HCT116 (cell line): ENCODE results near the gene APCDD1L. TPM values are rescaled to one million over a fixed set of nuclear protein-coding genes. Genes with fewer than 3 reads are reported as not detected.
"Not testable (repeated sequence)": the region's sequence is repeated elsewhere in the genome, so short reads cannot be mapped to it uniquely, and the experiment has no call there.

ENCODE experiments used
- ATAC-seq: fragments of 200-7000 bp; cut with Tn5 transposase; 2 replicates; pipeline ENCODE4 v1.9.1; 2020; ENCODE audit warnings: mild to moderate bottlenecking, moderate library complexity
- BruUV-seq: library from RNA; stranded (reverse); fragments of 400-500 nt; replicated peaks from 2 replicates; lab custom pipeline; 2021; lab: Mats Ljungman, UMichigan
- CTCF ChIA-PET: fragments of 300-600 bp; sonication (Branson Sonifier 250); formaldehyde crosslinking; loops from one replicate; lab custom pipeline; 2021; ENCODE audit warnings: antibody characterized with exemption; lab: Charles Lee
- POLR2A ChIA-PET: fragments of 300-600, 350-600 bp; sonication (Branson Sonifier 250); formaldehyde crosslinking; loops from one replicate; lab custom pipeline; 2021; ENCODE audit warnings: antibody characterized with exemption; lab: Charles Lee
- RAD21 ChIA-PET, 2 experiments: fragments of 300-600 bp; sonication (Branson Sonifier 250); formaldehyde crosslinking; loops; one replicate each; lab custom pipeline; 2023; ENCODE audit warnings: low total read pairs in 2 of 2; ENCODE audit not compliant: uncharacterized antibody in 2 of 2, unreplicated experiment in 2 of 2, low non-redundant PET in 1 of 2; lab: Charles Lee
- DNase-seq: peaks from one replicate; pipeline ENCODE4 v3.0.0-alpha.2; 2010; ENCODE audit warnings: low read depth, low spot score
- H2AFZ ChIP-seq: fragments of 200-600 bp; shearing (Covaris generic), sonication (generic); 2 replicates; pipeline ENCODE4 v1.6.1; 2017; ENCODE audit warnings: low read depth, mixed run types, mixed read lengths, antibody characterized with exemption, low read length; ENCODE audit not compliant: poor library complexity, severe bottlenecking
- H3K27ac ChIP-seq: 2 replicates; pipeline ENCODE4 v1.5.1; 2012; ENCODE audit warnings: low read depth, low read length
- H3K27me3 ChIP-seq: fragments of 200-600 bp; sonication (generic); 2 replicates; pipeline ENCODE4 v1.6.1; 2016; ENCODE audit warnings: mixed run types, low read length, mixed read lengths; ENCODE audit not compliant: insufficient read depth
- H3K36me3 ChIP-seq, 2 experiments: fragments of 200-500 bp in 1 of 2; fragments of 200-600 bp in 1 of 2; sonication (Bioruptor generic) in 1 of 2; sonication (generic) in 1 of 2; 2 replicates each; pipeline versions ENCODE4 v1.5.1 to v1.6.1; 2014 to 2016; ENCODE audit warnings: low read length in 2 of 2, inconsistent platforms in 1 of 2, mixed read lengths in 1 of 2, mixed run types in 1 of 2; ENCODE audit not compliant: insufficient read depth in 2 of 2, control insufficient read depth in 1 of 2
- H3K4me1 ChIP-seq, 2 experiments: fragments of 200-600 bp in 1 of 2; sonication (generic) in 1 of 2; 2 replicates each; pipeline versions ENCODE4 v1.5.1 to v1.6.1; 2012 to 2017; ENCODE audit warnings: low read length in 2 of 2, inconsistent platforms in 1 of 2, mild to moderate bottlenecking in 1 of 2, mixed read lengths in 1 of 2, mixed run types in 1 of 2, moderate library complexity in 1 of 2; ENCODE audit not compliant: insufficient read depth in 2 of 2, control insufficient read depth in 1 of 2
- H3K4me2 ChIP-seq: fragments of 200-600 bp; sonication (generic); 2 replicates; pipeline ENCODE4 v1.6.1; 2017; ENCODE audit warnings: mixed run types, low read length, mixed read lengths
- H3K4me3 ChIP-seq, 2 experiments: fragments of 200-600 bp in 1 of 2; sonication (generic) in 1 of 2; replicated peaks in 1 of 2; 2 replicates each; pipeline ENCODE4 v1.5.1; 2011 to 2016; ENCODE audit warnings: low read length in 2 of 2, control low read depth in 1 of 2, low read depth in 1 of 2, mild to moderate bottlenecking in 1 of 2, mixed read lengths in 1 of 2, mixed run types in 1 of 2
- H3K79me2 ChIP-seq: fragments of 200-600 bp; sonication (generic); 2 replicates; pipeline ENCODE4 v1.6.1; 2017; ENCODE audit warnings: mild to moderate bottlenecking, mixed run types, low read length, moderate library complexity, mixed read lengths; ENCODE audit not compliant: insufficient read depth
- H3K9ac ChIP-seq: fragments of 200-600 bp; sonication (generic); 2 replicates; pipeline ENCODE4 v1.6.1; 2016; ENCODE audit warnings: low read length, mixed read lengths
- H3K9me2 ChIP-seq: fragments of 200-600 bp; sonication (generic), shearing (Covaris generic); 2 replicates; pipeline ENCODE4 v1.6.1; 2017; ENCODE audit warnings: mixed run types, mild to moderate bottlenecking, moderate library complexity; ENCODE audit not compliant: insufficient read depth
- H3K9me3 ChIP-seq, 2 experiments: fragments of 200-500 bp in 1 of 2; fragments of 200-600 bp in 1 of 2; sonication (Bioruptor generic) in 1 of 2; sonication (generic) in 1 of 2; 2 replicates each; pipeline ENCODE4 v1.6.1; 2014 to 2017; ENCODE audit warnings: low read length in 2 of 2, mixed read lengths in 2 of 2, inconsistent platforms in 1 of 2, low read depth in 1 of 2, mild to moderate bottlenecking in 1 of 2, mixed run types in 1 of 2, moderate library complexity in 1 of 2; ENCODE audit not compliant: control insufficient read depth in 1 of 2, insufficient read depth in 1 of 2
- H4K20me1 ChIP-seq: fragments of 200-600 bp; sonication (generic), shearing (Covaris generic); 2 replicates; pipeline ENCODE4 v1.6.1; 2017; ENCODE audit warnings: mixed run types, mild to moderate bottlenecking, moderate library complexity; ENCODE audit not compliant: insufficient read depth
- intact Hi-C: fragments of 100-400 bp; cut with micrococcal nuclease; formaldehyde crosslinking; loops from 2 replicates; pipeline ENCODE4 v1.10.0; 2022
- total RNA-seq: library from RNA; stranded (reverse); gene quantifications from one replicate; pipeline ENCODE4 v1.2.1, GENCODE V29; 2021; ENCODE audit not compliant: unreplicated experiment

The APCDD1L gene
- total RNA-seq, 1 experiment from 2014 or later, result not detected

DNA sequence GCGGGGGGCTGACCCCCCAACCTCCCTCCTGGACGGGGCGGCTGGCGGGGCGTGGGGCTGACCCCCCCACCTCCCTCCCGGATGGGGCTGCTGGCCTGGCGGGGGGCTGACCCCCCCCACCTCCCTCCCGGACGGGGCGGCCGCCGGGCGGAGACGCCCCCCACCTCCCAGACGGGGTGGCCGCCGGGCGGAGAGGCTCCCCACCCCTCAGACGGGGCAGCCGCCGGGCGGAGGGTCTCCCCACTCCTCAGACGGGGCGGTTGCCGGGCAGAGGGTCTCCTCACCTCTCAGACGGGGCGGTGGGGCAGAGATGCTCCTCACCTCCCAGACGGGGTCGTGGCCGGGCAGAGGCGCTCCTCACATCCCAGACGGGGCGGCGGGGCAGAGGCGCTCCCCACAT, 101.0 kb downstream of the APCDD1L start:
- H4K20me1 ChIP-seq, H3K9me2 ChIP-seq, DNase-seq, BruUV-seq, H3K9me3 ChIP-seq, POLR2A ChIA-PET, H3K36me3 ChIP-seq, H3K9ac ChIP-seq, H3K4me1 ChIP-seq, H3K4me3 ChIP-seq, H3K4me2 ChIP-seq, ATAC-seq, RAD21 ChIA-PET, intact Hi-C loops, CTCF ChIA-PET, H3K27me3 ChIP-seq, H3K27ac ChIP-seq, H2AFZ ChIP-seq: not testable (repeated sequence)
- peaks cover 78% of the 10 kb centered on the region for H3K79me2 ChIP-seq

Other genes with a start within 250 kb of the APCDD1L start
- gene RAB22A, start 205.7 kb downstream of the APCDD1L start, total RNA-seq, result 9.9 TPM
- 51.1 TPM for gene VAPB, start 126.2 kb downstream of the APCDD1L start, total RNA-seq
- gene STX16, start 135.9 kb upstream of the APCDD1L start, total RNA-seq, result 55.1 TPM
- 16.6 TPM for gene NPEPL1, start 177.4 kb upstream of the APCDD1L start, total RNA-seq